ENCODE data around the gene ANKRD39.
"Not testable (repeated sequence)": the region's sequence is repeated elsewhere in the genome, so short reads cannot be mapped to it uniquely, and the experiment has no call there.

ANKRD39 gene

DNA sequence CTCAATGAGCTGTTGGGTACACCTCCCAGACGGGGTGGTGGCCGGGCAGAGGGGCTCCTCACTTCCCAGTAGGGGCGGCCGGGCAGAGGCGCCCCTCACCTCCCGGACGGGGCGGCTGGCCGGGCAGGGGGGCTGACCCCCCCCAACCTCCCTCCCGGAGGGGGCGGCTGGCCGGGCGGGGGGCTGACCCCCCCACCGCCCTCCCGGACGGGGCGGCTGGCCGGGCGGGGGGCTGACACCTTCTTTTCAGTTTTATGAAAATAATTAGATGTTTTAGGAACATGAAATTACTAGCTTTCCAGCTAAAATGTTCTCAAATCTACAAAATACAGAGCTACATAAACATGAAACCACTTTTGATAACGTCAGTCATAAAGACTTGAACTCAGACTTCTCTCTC is 51.9 kb downstream of the ANKRD39 start:
- not testable (repeated sequence) for DNase-seq

DNA sequence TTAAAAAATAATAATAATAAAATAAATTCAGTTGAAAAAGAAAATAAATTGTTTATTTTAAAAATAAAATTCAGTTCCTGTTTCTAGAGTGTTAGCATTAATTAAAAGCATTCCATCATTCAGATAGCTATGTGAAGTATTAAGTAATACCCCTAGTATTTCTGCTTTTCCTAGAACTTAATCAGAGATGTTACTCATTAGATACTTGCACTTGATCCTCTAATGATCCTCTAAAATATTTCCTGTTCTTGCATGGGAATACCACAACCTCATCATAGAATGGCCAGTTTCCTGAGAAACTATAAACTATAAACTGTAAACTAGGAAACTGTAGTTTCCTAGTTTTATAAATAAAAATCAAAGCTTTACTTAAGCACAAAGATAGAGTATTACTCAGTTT is 52.8 kb downstream of the ANKRD39 start:
- no peak for DNase-seq

DNA sequence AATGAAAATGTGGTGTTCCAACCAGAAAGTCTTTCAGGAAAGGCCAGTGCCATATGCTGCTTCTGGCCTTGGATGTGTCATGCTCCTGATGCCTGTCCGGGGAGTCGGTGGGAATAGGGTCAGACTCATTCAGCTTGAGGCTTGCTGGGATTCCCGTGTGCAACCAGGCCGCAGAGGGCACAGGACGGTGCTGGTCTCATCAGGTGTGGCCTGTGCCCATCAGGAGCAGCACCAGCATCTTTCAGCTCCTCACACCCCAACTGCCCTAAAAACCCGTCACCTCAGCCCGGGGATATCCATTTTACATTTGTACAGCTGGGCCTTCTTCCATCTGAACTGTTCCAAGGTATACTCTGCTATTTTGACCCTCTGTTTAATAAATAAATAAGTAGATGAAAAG is 55.1 kb downstream of the ANKRD39 start:
- DNase-seq: no peak

DNA sequence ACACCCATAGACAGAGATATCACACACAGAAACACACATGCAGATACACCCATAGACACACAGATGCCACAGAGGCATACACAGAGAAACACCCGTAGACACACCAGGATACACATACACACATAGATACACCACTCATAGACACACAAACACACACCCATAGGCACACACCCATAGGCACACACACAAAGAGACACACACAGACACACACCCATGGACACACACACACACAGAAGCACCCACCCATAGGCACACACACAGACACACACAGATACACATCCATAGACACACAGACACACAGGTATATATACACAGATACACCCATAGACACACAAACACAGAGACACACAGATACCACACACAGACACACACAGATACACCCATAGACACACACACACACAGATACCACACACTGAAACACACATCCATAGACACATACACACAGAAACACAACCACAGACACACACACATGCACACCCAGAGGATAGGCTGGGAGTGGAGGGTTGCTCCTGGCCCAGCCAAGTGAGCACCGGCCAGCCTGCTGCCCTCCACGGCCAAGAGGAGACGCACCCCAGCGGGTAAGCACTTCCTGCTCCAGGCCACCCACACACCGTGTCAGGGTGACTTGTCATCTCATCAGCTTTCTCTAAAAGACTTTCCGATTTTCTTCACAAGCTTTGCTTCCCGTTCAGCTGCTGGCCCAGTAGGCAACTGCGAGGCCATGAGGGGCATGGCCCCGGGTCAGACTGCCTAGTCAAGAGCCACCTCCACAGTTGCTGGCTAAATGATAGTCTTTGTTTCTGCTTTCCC is 55.8 kb downstream of the ANKRD39 start:
- DNase-seq: peak; percentile 69 to 73

DNA sequence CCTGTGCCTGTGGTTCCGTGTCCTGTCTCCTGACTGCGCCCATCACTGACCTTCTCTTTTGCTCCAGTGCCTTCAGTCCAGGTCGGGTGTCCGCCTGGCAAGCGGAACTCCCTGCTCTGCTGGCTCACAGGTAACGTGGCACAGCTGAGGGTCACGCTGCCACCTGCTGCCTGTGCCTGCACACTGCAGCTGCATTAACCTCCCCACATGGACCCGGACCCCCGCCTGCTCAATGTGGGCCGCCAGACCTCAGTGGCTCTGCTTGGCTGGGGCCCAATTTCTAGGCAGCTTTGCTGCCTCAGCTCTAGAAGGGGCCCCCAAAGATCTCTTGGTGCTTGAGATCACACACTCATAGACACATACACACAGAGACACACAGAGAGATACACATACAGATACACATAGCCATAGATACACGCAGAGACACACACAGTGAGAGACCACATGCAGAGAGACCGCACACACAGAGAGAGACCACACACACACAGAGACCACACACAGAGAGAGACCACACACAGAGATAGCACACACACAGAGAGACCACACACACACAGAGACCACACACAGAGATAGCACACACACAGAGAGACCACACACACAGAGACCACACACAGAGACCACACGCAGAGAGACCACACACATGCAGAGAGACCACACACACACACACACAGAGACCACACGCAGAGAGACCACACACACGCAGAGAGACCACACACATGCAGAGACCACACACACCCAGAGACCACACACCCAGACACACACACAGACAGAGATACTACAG is 56.6 kb downstream of the ANKRD39 start:
- DNase-seq: peak; percentile 86 to 88

DNA sequence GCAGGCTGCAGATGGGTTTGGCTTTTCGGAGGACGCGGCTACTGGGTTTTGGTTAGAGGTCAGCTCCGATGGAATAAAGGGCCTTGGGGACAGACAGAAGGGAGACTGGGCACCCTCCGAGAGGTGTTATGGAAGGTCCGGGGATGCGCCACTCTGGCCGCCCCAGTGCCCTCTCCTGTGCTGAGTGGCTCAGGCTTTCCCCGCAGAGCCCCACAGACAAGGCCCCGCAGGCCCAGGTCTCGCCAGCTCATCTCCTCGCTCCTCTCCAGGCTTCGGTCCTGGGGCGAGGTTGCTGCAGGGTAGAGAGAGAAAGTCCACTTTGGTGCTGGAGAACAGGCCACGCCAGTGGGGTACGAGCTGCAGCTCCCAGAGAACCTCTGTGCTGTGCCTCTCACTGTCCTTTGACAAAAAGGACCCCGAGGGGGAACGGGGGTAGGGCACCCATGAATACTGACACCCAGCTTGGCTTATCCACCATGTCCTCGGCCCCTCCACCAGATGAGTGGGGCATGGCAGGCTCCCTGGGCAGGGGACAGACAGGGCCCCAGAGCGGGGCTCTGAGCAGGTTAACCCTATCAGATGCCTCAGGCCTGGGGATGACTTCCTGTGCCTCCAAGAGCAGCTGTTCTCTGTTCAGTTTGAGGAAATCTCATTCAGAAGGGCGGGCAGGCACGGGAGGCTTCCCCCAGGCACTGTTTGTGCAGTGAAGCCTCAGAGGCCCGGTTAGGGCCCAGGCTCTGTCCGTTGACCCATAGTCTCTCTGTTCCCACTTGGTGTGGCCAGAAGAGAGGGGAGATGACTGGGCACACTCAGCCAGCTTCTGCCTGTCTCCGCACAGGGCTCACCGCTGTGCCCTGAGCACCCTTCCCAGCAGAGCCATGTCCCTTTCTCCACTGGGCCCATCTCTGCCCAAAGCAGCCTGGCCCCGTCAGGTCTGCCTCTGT is 57.5 kb downstream of the ANKRD39 start:
- DNase-seq: no peak

DNA sequence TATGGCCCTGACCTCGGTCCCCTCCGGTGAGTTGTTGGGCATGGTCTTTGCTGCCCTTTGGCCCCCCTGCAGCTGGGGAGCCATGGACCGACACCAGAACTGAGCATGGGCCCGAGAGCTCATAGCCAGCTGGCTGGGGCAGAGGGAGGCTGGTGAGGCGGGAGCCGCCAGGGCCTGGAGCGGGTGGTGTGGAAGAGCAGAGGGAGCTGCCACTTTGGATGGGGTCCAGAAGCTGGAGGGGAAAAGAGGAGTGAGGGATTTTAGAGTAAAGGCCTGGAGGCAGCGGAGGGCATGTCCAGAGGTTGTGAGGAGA is 58.2 kb downstream of the ANKRD39 start:
- no peak for DNase-seq

DNA sequence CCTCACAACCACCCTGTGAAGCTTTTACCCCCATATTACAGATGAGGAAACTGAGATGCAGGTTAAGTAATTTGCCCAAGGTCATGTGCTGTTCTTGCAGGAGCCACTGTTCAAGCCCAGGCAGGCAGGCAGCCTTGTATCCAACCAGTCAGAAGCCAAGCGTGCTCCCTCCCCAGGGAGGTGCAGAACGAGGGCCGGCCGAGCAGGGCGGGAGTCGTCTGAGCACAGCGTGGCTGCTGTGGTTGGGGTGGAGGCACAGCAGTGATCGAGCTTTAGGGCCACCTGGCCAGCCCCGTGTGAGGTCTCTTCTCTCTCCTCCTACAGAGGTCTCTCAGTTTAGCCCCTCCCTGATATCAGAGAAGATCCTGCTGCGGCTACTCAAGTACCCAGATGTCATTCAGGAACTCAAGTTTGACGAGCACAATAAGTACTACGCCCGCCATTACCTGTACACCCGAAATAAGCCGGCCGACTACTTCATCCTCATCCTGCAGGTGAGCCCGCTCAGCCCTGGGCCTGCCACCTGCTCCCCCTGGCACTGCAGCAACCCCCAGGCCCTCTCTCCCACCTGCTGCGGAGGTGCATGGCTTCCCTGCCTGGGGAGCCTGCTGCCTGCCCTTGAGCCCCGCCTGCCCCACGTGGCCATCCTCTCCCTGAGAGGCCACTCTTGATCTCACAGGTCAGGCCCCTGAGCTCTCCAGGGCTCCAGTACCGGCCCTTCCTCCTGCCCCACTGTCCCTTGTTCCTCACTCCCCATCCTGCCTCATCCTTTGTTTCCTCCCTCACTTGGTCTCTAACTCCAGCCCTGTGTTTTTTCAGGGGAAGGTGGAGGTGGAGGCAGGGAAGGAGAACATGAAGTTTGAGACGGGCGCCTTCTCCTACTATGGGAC is 58.8 kb downstream of the ANKRD39 start:
- DNase-seq: no peak
